Panc1 (cell line): ENCODE measurements around the gene CIDEA. TPM values are rescaled to one million over a fixed set of nuclear protein-coding genes. Genes with fewer than 3 reads are reported as not detected.

Experiments used
- ATAC-seq: fragments of 200-7000 bp; cut with Tn5 transposase; 2 replicates; pipeline ENCODE4 v1.9.1; 2020; ENCODE audit warnings: mild to moderate bottlenecking, moderate library complexity
- BruUV-seq: library from RNA; stranded (reverse); fragments of 400-500 nt; replicated peaks from 2 replicates; lab custom pipeline; 2021; lab: Mats Ljungman, UMichigan
- CTCF ChIA-PET: fragments of 300-600 bp; sonication (Branson Sonifier 250); formaldehyde crosslinking; loops from one replicate; lab custom pipeline; 2022; ENCODE audit warnings: antibody characterized with exemption; lab: Charles Lee
- POLR2A ChIA-PET: fragments of 300-600 bp; sonication (Branson Sonifier 250); formaldehyde crosslinking; loops from one replicate; lab custom pipeline; 2022; ENCODE audit warnings: antibody characterized with exemption; lab: Charles Lee
- DNase-seq: peaks from one replicate; pipeline ENCODE4 v3.0.0-alpha.2; 2010; ENCODE audit warnings: low read depth, low spot score
- H3K27ac ChIP-seq: 2 replicates; pipeline ENCODE4 v1.5.1; 2011; ENCODE audit warnings: mild to moderate bottlenecking, low read length, inconsistent platforms
- H3K27me3 ChIP-seq: fragments of 200-500 bp; sonication (Bioruptor generic); 2 replicates; pipeline ENCODE4 v1.6.0; 2014; ENCODE audit warnings: low read length, inconsistent platforms; ENCODE audit not compliant: control insufficient read depth, insufficient read depth
- H3K36me3 ChIP-seq: fragments of 200-500 bp; sonication (Bioruptor generic); 2 replicates; pipeline ENCODE4 v1.5.1; 2014; ENCODE audit warnings: inconsistent platforms, mild to moderate bottlenecking, low read length, moderate library complexity; ENCODE audit not compliant: control insufficient read depth, insufficient read depth
- H3K4me1 ChIP-seq: 2 replicates; pipeline ENCODE4 v1.5.1; 2011; ENCODE audit warnings: inconsistent platforms, mild to moderate bottlenecking, low read length, moderate library complexity; ENCODE audit not compliant: control insufficient read depth, insufficient read depth
- H3K4me3 ChIP-seq, 2 experiments: 2 replicates each; pipeline ENCODE4 v1.5.1; 2011 to 2012; ENCODE audit warnings: low read depth in 2 of 2, low read length in 2 of 2, mild to moderate bottlenecking in 2 of 2, inconsistent platforms in 1 of 2, moderate library complexity in 1 of 2
- H3K9me3 ChIP-seq: fragments of 200-500 bp; sonication (Bioruptor generic); 2 replicates; pipeline ENCODE4 v1.5.1; 2014; ENCODE audit warnings: low read depth, mild to moderate bottlenecking, inconsistent platforms, low read length, moderate library complexity; ENCODE audit not compliant: control insufficient read depth, insufficient read depth
- CTCF ChIP-seq: fragments of 450-650 bp; IDR thresholded peaks from 2 replicates; pipeline ENCODE4 v1.5.1; 2017; ENCODE audit warnings: mild to moderate bottlenecking
- POLR2AphosphoS5 ChIP-seq: IDR thresholded peaks from 2 replicates; pipeline ENCODE4 v1.6.1; 2012; ENCODE audit warnings: mild to moderate bottlenecking, low read depth, low read length, moderate library complexity
- REST ChIP-seq, 2 experiments: IDR thresholded peaks; 2 replicates each; pipeline ENCODE4 v1.6.1; 2011 to 2012; ENCODE audit warnings: low read depth in 2 of 2, control low read depth in 1 of 2, low read length in 1 of 2, mild to moderate bottlenecking in 1 of 2, moderate library complexity in 1 of 2; ENCODE audit not compliant: insufficient read depth in 1 of 2
- SIN3A ChIP-seq: IDR thresholded peaks from 2 replicates; pipeline ENCODE4 v1.6.1; 2012; ENCODE audit warnings: low read depth, mild to moderate bottlenecking, low read length, moderate library complexity, borderline replicate concordance; ENCODE audit not compliant: insufficient read depth
- TCF7L2 ChIP-seq: IDR thresholded peaks from 2 replicates; pipeline ENCODE4 v1.6.1; 2011; ENCODE audit warnings: mild to moderate bottlenecking, low read depth, low read length, inconsistent platforms
- in situ Hi-C: cut with HindIII; loops from 2 replicates; pipeline ENCODE4 v1.10.0; 2016; ENCODE audit warnings: low sequenced_read_pairs, low pct_unique_long_range_greater_than_20kb
- intact Hi-C: fragments of 100-400 bp; cut with micrococcal nuclease; formaldehyde crosslinking; loops from one replicate; pipeline ENCODE4 v1.10.0; 2022; ENCODE audit not compliant: unreplicated experiment
- total RNA-seq: library from RNA; stranded (reverse); gene quantifications from one replicate; pipeline ENCODE4 v1.2.1, GENCODE V29; 2021; ENCODE audit not compliant: unreplicated experiment

The CIDEA gene
- total RNA-seq, 1 experiment from 2014 or later, result not detected

DNA sequence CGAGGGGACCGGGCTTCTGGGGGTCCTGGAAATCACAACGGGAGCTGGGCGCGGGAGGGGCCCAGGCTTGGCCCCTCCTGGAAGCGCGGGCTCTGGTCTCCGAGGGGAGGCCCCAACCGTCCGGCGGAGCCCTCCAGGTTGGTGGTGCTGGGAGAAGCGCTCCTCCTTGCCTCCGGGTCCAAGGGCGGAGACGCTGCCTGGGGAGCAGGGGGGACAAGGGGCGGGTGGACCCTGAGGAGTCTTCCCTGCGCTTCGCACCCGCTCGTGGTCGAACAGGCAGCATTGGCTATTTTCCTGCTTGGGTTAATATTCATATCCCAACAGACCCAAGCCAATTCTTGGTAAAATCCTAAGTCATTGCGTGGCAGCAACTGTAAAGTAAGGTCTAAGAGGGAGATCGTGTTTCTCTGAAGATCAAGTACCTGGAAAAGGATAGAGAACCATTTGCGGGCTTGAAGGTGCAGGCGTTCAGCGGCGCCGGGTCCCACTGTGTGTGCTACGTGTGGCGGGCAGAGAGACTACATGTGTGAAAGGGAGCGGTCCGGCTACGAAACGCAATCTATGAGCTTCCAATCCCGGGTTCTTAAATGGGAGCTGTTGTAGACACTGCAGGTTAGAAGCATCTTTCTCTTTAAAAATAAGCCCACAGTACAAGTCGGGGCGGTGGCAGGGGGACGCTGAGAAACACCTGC is 805 bp downstream of the CIDEA start:
- Histone ChIP-seq H3K27ac (no peak overlapping the region), H3K27me3 (no peaks in the 10 kb centered on the region; the same call in 1 of the 2 replicates), H3K4me1 (no peaks in the 10 kb centered on the region), H3K36me3 (no peaks in the 10 kb centered on the region), H3K4me3 (no peak overlapping the region), H3K9me3 (no peaks in the 10 kb centered on the region)
- POLR2A ChIA-PET, result no interaction called here
- intact Hi-C loops (no loop called here), in situ Hi-C loops (no loop called here)
- BruUV-seq, result no TSS peak
- CTCF ChIA-PET, result interaction anchor here (0.5 kb wide), 1 partner anchor 1307 kb away, joined by 3 read pairs; no protein-coding TSS in a partner anchor
- ATAC-seq (no peak), DNase-seq (no peak)
- no peak for TF ChIP-seq TCF7L2
- TF ChIP-seq SIN3A, result no peak
- no peak for TF ChIP-seq POLR2AphosphoS5

DNA sequence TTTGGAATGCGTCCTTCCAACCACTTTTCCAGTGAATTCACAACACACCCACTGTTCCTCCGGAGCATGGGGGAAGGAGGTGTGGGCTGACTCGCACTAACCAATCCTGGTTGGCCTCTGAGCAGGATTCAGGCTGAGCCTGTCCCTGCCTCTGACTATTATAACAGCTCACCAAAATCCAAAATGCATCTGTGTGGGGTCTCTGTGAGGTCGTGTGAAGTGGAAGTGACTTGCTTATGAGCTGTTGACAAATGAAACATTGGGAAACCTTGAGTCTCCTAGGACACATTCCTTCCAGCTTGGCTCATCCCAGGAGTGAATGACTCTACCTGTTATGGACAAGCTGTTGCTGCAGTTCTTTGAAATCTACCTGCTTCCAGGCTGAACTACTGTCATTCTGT is 1.5 kb downstream of the CIDEA start:
- TF ChIP-seq SIN3A (no peak), CTCF (no peak), TCF7L2 (no peak), POLR2AphosphoS5 (no peak), REST (IDR thresholded peaks at IDR 0.05; ENCODE audit: insufficient read depth in 1 of 2, low read depth in 2 of 2, low read length in 1 of 2) (no peak)
- no TSS peak for BruUV-seq
- Histone ChIP-seq H3K36me3 (no peaks in the 10 kb centered on the region), H3K27ac (no peak overlapping the region), H3K4me1 (no peaks in the 10 kb centered on the region), H3K4me3 (no peak overlapping the region), H3K27me3 (no peaks in the 10 kb centered on the region; the same call in 1 of the 2 replicates), H3K9me3 (no peaks in the 10 kb centered on the region)
- DNase-seq, result no peak
- in situ Hi-C loops (no loop called here), intact Hi-C loops (no loop called here)
- CTCF ChIA-PET, result no interaction called here
- ATAC-seq, result peak; percentile 50
- POLR2A ChIA-PET, result no interaction called here

DNA sequence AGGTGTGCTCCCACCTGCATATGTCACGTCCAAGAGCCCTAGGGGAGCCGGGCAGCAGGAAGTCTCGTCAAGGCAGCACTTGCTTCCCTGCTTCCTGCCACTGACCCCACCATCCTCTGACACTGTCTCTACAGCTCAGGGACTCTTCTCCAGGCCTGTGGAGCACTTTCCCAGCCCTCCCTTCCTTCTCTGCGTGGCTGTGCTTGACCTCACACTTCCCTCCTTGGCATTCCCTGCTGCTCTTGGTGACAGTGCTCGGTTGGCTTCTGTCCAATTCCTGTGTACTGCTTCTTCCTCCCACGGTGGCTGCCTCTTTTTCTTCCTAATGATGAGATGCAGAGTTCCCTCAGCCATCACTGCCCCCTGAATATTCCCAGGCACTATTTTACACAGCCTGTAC is 2.8 kb downstream of the CIDEA start:
- no peaks in the 10 kb centered on the region for H3K9me3 ChIP-seq
- no peak overlapping the region for H3K27ac ChIP-seq
- POLR2A ChIA-PET, result interaction anchor here (0.5 kb wide), 1 partner anchor 15 kb away, joined by 3 read pairs; no protein-coding TSS in a partner anchor
- DNase-seq, result no peak
- H3K4me3 ChIP-seq, result no peak overlapping the region
- no peak for TF ChIP-seq REST (IDR thresholded peaks at IDR 0.05; ENCODE audit: insufficient read depth in 1 of 2, low read depth in 2 of 2, low read length in 1 of 2)
- TF ChIP-seq TCF7L2, result no peak
- no peak for TF ChIP-seq SIN3A
- TF ChIP-seq CTCF, result no peak
- TF ChIP-seq POLR2AphosphoS5, result no peak
- H3K27me3 ChIP-seq, result no peaks in the 10 kb centered on the region; the same call in 1 of the 2 replicates
- no peaks in the 10 kb centered on the region for H3K4me1 ChIP-seq
- in situ Hi-C loops, result no loop called here
- CTCF ChIA-PET, result no interaction called here
- no TSS peak for BruUV-seq
- no peak for ATAC-seq
- intact Hi-C loops, result no loop called here
- no peaks in the 10 kb centered on the region for H3K36me3 ChIP-seq
